A673 (cell line): ENCODE data around the gene LDB2. TPM values are rescaled to one million over a fixed set of nuclear protein-coding genes. Genes with fewer than 3 reads are reported as not detected.
"Not testable (repeated sequence)": the region's sequence is repeated elsewhere in the genome, so short reads cannot be mapped to it uniquely, and the experiment has no call there.

Experiments
- BruUV-seq: library from RNA; stranded (reverse); fragments of 400-500 nt; replicated peaks from 2 replicates; lab custom pipeline; 2021; lab: Mats Ljungman, UMichigan
- CTCF ChIA-PET: fragments of 300-600 bp; sonication (Branson Sonifier 250); formaldehyde crosslinking; loops from one replicate; lab custom pipeline; 2022; ENCODE audit warnings: antibody characterized with exemption; lab: Charles Lee
- POLR2A ChIA-PET: fragments of 300-600 bp; sonication (Branson Sonifier 250); formaldehyde crosslinking; loops from one replicate; lab custom pipeline; 2022; ENCODE audit warnings: antibody characterized with exemption; ENCODE audit not compliant: low non-redundant PET; lab: Charles Lee
- DNase-seq: peaks from one replicate; pipeline ENCODE4 v3.0.0-alpha.2; 2015; ENCODE audit warnings: low spot score
- H3K27ac ChIP-seq: fragments of 200-600 bp; sonication (generic); 2 replicates; pipeline ENCODE4 v1.5.1; 2016; ENCODE audit warnings: mixed run types, low read depth, mild to moderate bottlenecking, mixed read lengths, antibody characterized with exemption, low read length; ENCODE audit not compliant: poor library complexity, severe bottlenecking
- H3K27me3 ChIP-seq: fragments of 200-600 bp; sonication (generic); replicated peaks from 2 replicates; pipeline ENCODE4 v1.6.1; 2017; ENCODE audit warnings: mixed run types, low read depth, mild to moderate bottlenecking, mixed read lengths, antibody characterized with exemption, low read length; ENCODE audit not compliant: insufficient read depth, poor library complexity
- H3K36me3 ChIP-seq: fragments of 200-600 bp; sonication (generic); 2 replicates; pipeline ENCODE4 v1.6.1; 2016; ENCODE audit warnings: mixed run types, mild to moderate bottlenecking, mixed read lengths, antibody characterized with exemption, low read length; ENCODE audit not compliant: insufficient read depth, poor library complexity, severe bottlenecking
- H3K4me1 ChIP-seq: fragments of 200-600 bp; sonication (generic); 2 replicates; pipeline ENCODE4 v1.6.1; 2017; ENCODE audit warnings: mixed run types, mild to moderate bottlenecking, mixed read lengths, antibody characterized with exemption, low read length; ENCODE audit not compliant: insufficient read depth, poor library complexity, severe bottlenecking
- H3K4me3 ChIP-seq: fragments of 200-600 bp; sonication (generic); 2 replicates; pipeline ENCODE4 v1.5.1; 2016; ENCODE audit warnings: low read depth, mixed run types, mild to moderate bottlenecking, mixed read lengths, low read length; ENCODE audit not compliant: poor library complexity, severe bottlenecking
- H3K9me3 ChIP-seq: fragments of 200-600 bp; sonication (generic); 2 replicates; pipeline ENCODE4 v1.6.1; 2016; ENCODE audit warnings: mixed run types, low read depth, mild to moderate bottlenecking, mixed read lengths, antibody characterized with exemption, low read length; ENCODE audit not compliant: poor library complexity, severe bottlenecking
- CTCF ChIP-seq: fragments of 300-800, 200-600 bp; sonication (generic); conservative IDR thresholded peaks from 2 replicates; pipeline ENCODE4 v1.5.1; 2017; ENCODE audit warnings: low read depth, mild to moderate bottlenecking, antibody characterized with exemption, low read length, moderate library complexity, mixed read lengths
- EZH2 ChIP-seq: fragments of 200-600 bp; sonication (generic); IDR thresholded peaks from 2 replicates; pipeline ENCODE4 v1.6.1; 2017; ENCODE audit warnings: borderline replicate concordance, low read depth, mild to moderate bottlenecking, mixed read lengths, antibody characterized with exemption, low read length; ENCODE audit not compliant: poor library complexity, severe bottlenecking
- intact Hi-C: fragments of 100-400 bp; cut with micrococcal nuclease; formaldehyde crosslinking; loops from one replicate; pipeline ENCODE4 v1.10.0; 2022; ENCODE audit not compliant: unreplicated experiment
- total RNA-seq: library from RNA; stranded (reverse); gene quantifications from 2 replicates; pipeline ENCODE4 v1.2.3, GENCODE V29; 2021

The LDB2 gene
- total RNA-seq, 1 experiment from 2014 or later: 47.4 TPM

- Histone ChIP-seq H3K27ac (no peak overlapping the region), H3K4me1 (peaks cover 15% of the 10 kb centered on the region), H3K27me3 (no peaks in the 10 kb centered on the region), H3K4me3 (no peak overlapping the region), H3K36me3 (no peaks in the 10 kb centered on the region), H3K9me3 (no peaks in the 10 kb centered on the region)
- BruUV-seq: no TSS peak
- POLR2A ChIA-PET: no interaction called here
- CTCF ChIA-PET: no interaction called here
- intact Hi-C loops: no loop called here
- peak; percentile 9 for DNase-seq
- no peak for TF ChIP-seq CTCF
- TF ChIP-seq EZH2: no peak
Measured at GRCh38 chr4:16524911-16525554, 373.4 kb downstream of the LDB2 start.

DNA sequence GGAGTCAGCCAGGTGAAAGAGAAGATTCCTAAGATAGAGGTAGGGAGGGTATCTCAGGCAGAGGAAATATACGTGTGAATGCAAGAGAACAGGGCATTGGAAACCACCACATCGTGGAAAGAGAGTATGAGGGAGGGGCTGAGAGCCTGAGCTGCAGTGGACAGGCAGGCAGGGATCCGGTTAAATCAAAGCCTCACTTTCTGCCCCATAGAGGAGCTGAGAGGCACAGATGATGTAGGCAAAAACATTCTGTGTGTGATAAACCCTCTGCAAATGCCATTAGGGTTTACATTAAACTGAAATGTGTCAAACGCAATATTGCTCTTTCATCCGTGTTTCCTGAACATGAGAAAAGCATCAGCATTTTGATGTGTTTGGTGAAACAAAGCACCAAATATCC lies 374.0 kb downstream of the LDB2 start:
- peaks cover 19% of the 10 kb centered on the region for H3K4me1 ChIP-seq
- no peak for DNase-seq
- no peak overlapping the region for H3K27ac ChIP-seq
- ChIA-PET POLR2A (no interaction called here), CTCF (no interaction called here)
- H3K9me3 ChIP-seq: no peaks in the 10 kb centered on the region
- H3K27me3 ChIP-seq: no peaks in the 10 kb centered on the region
- TF ChIP-seq CTCF (no peak), EZH2 (no peak)
- H3K4me3 ChIP-seq: no peak overlapping the region
- H3K36me3 ChIP-seq: no peaks in the 10 kb centered on the region
- intact Hi-C loops: no loop called here
- no TSS peak for BruUV-seq

DNA sequence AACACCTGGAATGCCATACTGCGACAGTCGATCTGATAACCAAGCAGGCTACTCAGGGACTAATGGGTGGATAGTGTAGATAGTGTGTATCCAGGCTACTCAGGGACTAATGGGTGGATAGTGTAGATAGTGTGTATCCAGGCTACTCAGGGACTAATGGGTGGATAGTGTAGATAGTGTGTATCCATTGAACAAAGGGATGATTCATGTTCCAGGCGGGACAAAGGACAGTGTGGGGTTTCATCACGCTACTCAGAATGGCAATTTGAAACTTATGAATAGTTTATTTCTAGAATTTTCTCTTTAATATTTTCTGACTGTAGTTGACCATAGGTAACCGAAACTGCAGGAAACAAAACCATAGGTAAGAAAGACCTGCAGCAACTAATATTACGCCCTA lies 374.9 kb downstream of the LDB2 start:
- POLR2A ChIA-PET, BruUV-seq, intact Hi-C loops: not testable (repeated sequence)

More for the DNA sequence above, 374.9 kb downstream of the LDB2 start:
- H3K27me3 ChIP-seq, CTCF ChIA-PET, H3K27ac ChIP-seq, DNase-seq, H3K9me3 ChIP-seq, H3K4me3 ChIP-seq, H3K36me3 ChIP-seq: not testable (repeated sequence)
- H3K4me1 ChIP-seq: peaks cover 21% of the 10 kb centered on the region
